Measurements from ENCODE around the gene WNT7A.

WNT7A gene

DNA sequence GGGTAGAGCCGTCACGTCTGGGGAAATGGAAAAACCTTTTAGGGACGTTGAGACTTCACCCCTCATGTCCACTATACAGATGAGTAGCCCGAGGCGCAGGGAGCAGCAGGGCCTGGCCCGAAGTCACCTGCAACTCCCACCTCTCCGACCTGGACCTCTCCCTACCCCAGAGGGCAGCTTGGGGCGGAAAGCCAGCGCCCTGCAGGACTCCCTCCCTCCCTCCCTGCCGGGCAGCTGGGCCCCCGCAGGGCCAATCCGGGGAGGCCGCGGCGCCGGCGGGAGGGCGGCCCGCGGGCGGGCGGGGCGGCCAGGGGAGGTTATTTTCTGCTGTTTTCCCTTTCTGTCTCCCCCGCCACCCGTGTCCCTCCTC lies 2.0 kb downstream of the WNT7A start:
- Histone ChIP-seq H3K27me3 (ENCODE audit: insufficient read depth, low read depth, severe bottlenecking) (peaks cover 99% of the 10 kb centered on the region), H3K4me3 (ENCODE audit: low read depth, low read length) (no peak overlapping the region; the same call in 1 of the 2 replicates), H3K27ac (no peak overlapping the region), H3K9me3 (ENCODE audit: severe bottlenecking) (no peaks in the 10 kb centered on the region), H3K36me3 (no peaks in the 10 kb centered on the region)
- DNase-seq: no peak
- TF ChIP-seq, protein P1, sequence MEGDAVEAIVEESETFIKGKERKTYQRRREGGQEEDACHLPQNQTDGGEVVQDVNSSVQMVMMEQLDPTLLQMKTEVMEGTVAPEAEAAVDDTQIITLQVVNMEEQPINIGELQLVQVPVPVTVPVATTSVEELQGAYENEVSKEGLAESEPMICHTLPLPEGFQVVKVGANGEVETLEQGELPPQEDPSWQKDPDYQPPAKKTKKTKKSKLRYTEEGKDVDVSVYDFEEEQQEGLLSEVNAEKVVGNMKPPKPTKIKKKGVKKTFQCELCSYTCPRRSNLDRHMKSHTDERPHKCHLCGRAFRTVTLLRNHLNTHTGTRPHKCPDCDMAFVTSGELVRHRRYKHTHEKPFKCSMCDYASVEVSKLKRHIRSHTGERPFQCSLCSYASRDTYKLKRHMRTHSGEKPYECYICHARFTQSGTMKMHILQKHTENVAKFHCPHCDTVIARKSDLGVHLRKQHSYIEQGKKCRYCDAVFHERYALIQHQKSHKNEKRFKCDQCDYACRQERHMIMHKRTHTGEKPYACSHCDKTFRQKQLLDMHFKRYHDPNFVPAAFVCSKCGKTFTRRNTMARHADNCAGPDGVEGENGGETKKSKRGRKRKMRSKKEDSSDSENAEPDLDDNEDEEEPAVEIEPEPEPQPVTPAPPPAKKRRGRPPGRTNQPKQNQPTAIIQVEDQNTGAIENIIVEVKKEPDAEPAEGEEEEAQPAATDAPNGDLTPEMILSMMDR (IDR thresholded peaks at IDR 0.05; ENCODE audit: low read depth, low read length): no peak

DNA sequence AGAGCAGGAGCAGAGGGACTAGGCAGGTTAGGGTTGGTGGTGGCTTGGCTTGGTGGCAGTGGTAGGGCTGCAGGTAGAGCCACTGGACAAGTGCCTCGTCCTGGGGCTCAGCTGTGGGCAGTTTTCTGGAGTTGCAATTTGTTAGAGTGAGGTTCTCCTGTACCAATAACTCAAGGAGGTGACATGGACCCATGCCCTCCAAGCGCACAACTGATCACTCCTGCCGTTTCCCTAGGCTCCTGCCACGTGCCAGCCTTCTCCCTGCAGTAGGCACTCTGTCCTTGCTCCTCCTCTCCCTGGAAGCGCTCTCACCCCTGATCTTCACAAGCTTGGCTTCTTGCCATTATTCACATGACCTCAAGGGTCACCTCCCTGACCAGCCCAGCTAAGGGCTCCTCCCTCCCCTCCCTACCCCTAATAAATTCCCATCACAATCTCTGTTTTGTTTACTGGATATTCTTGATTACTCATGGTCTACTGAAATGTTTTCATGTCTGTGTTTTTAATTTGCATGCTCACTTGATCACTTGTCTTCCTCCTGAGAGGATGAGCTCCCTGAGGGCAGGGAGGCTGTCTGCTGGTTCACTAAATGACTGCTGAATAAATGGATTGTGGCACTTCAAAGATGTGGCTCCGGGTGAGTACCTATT lies 3.3 kb downstream of the WNT7A start:
- no peak for DNase-seq
- no peaks in the 10 kb centered on the region for H3K36me3 ChIP-seq
- no peak overlapping the region for H3K27ac ChIP-seq
- TF ChIP-seq, protein P1 (IDR thresholded peaks at IDR 0.05; ENCODE audit: low read depth, low read length): no peak
- peaks cover 99% of the 10 kb centered on the region for H3K27me3 ChIP-seq (ENCODE audit: insufficient read depth, low read depth, severe bottlenecking)
- no peaks in the 10 kb centered on the region for H3K9me3 ChIP-seq (ENCODE audit: severe bottlenecking)
- H3K4me3 ChIP-seq (ENCODE audit: low read depth, low read length): no peak overlapping the region

DNA sequence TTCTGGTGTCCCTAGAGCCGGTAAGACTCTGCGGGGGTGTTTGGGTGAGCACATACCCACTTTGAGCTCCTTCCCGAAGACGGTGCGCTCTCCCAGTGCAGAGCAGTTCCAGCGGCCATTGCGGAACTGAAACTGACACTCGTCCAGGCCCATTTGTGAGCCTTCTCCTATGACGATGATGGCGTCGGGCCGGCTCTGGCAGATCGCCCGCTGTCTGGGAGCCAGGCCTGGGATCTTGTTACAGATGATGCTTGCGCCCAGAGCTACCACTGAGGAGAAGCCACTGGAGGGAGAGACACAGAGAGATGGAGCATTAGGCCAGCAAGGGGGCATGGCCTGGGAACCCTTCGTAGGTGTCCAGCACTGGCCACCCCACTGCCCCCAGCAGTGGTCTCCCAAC lies 5.0 kb downstream of the WNT7A start:
- Histone ChIP-seq H3K27me3 (ENCODE audit: insufficient read depth, low read depth, severe bottlenecking) (peaks cover 95% of the 10 kb centered on the region), H3K4me3 (ENCODE audit: low read depth, low read length) (no peak overlapping the region), H3K9me3 (ENCODE audit: severe bottlenecking) (no peaks in the 10 kb centered on the region), H3K36me3 (no peaks in the 10 kb centered on the region), H3K27ac (no peak overlapping the region)
- no peak for DNase-seq
- TF ChIP-seq, protein P1 (IDR thresholded peaks at IDR 0.05; ENCODE audit: low read depth, low read length): no peak

DNA sequence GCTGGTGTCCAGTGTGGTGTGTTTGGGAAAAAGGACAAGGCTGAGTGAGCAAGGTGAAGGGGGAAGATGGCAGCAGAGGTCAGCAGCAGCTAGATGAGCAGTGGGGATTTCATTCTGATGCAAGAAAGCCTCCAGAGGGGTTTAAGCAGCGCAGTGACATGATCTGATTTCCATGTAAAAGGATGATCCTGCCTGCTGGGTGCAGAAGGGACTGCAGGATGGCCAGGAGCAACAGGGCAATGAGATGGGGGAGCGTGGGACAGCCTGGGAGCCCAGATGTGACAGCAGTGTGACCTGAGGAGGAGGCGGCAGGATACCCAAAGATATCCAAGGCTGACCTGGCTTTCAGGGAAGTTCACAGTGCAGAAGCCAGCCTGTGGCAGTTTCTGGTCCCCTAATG lies 6.1 kb downstream of the WNT7A start:
- Histone ChIP-seq H3K27ac (no peak overlapping the region), H3K36me3 (no peaks in the 10 kb centered on the region), H3K9me3 (ENCODE audit: severe bottlenecking) (no peaks in the 10 kb centered on the region), H3K4me3 (ENCODE audit: low read depth, low read length) (no peak overlapping the region), H3K27me3 (ENCODE audit: insufficient read depth, low read depth, severe bottlenecking) (peaks cover 89% of the 10 kb centered on the region)
- TF ChIP-seq, protein P1 (IDR thresholded peaks at IDR 0.05; ENCODE audit: low read depth, low read length): no peak
- DNase-seq: no peak

DNA sequence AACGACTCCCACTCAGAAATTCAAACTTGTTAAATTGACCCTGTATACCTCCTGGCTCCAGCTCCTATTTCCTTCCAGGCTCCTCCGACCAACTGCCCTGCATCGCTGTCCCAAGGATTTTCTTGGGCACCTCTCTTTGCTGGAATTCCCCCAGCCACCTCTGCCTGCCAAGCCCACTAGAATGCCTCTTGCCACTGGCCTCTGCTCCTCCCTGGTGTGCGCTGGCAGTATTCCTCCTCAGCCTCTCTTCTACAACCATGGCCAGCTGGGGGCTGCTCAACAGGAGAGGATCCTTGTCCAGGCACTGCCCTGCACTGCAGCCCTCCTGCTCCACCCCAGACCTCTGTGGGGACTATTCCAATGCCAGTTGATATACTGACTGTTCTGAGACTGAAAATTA lies 7.4 kb downstream of the WNT7A start:
- Histone ChIP-seq H3K9me3 (ENCODE audit: severe bottlenecking) (no peaks in the 10 kb centered on the region), H3K4me3 (ENCODE audit: low read depth, low read length) (no peak overlapping the region), H3K27ac (no peak overlapping the region), H3K27me3 (ENCODE audit: insufficient read depth, low read depth, severe bottlenecking) (peaks cover 84% of the 10 kb centered on the region), H3K36me3 (no peaks in the 10 kb centered on the region)
- DNase-seq: no peak
- TF ChIP-seq, protein P1 (IDR thresholded peaks at IDR 0.05; ENCODE audit: low read depth, low read length): no peak

DNA sequence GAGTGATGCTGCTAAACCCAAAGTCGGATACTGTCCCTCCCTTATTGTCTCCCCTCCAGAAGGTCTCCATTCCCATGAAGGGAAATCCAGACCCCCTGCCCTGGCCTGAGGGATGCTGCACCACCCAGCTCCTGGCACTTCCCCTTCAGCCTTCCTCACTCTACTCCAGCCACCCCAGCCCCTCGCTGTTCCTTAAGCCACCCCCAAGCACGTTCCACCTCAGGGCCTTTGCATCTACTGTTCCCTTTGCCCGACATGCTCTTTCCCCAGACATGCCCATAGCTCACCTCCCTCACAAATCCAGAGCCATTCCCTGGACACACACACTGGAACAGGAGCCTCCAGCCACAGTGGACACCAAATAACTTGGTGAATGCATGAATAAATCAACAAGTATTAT lies 8.1 kb downstream of the WNT7A start:
- TF ChIP-seq, protein P1 (IDR thresholded peaks at IDR 0.05; ENCODE audit: low read depth, low read length): no peak
- H3K27ac ChIP-seq: no peak overlapping the region
- no peaks in the 10 kb centered on the region for H3K36me3 ChIP-seq
- no peak for DNase-seq
- H3K9me3 ChIP-seq (ENCODE audit: severe bottlenecking): no peaks in the 10 kb centered on the region
- no peak overlapping the region for H3K4me3 ChIP-seq (ENCODE audit: low read depth, low read length)
- peaks cover 84% of the 10 kb centered on the region for H3K27me3 ChIP-seq (ENCODE audit: insufficient read depth, low read depth, severe bottlenecking)
